GM06990 (cell line): Measurements from ENCODE around the gene CWC25.

Experiments used
- DNase-seq: peaks from one replicate; pipeline ENCODE4 v3.0.0-alpha.2; 2011; ENCODE audit not compliant: insufficient read length; ENCODE audit errors: extremely low read depth
- H3K27me3 ChIP-seq: replicated peaks from 2 replicates; pipeline ENCODE4 v1.6.0; 2011; ENCODE audit warnings: low read length; ENCODE audit not compliant: control insufficient read depth, insufficient read depth
- H3K36me3 ChIP-seq: 2 replicates; pipeline ENCODE4 v1.5.1; 2011; ENCODE audit warnings: low read length; ENCODE audit not compliant: control insufficient read depth, insufficient read depth
- H3K4me3 ChIP-seq: replicated peaks from 2 replicates; pipeline ENCODE4 v1.5.1; 2011; ENCODE audit warnings: low read depth, mild to moderate bottlenecking, control low read depth, low read length
- TF ChIP-seq, protein P1 (sequence below): IDR thresholded peaks from 2 replicates; pipeline ENCODE4 v1.5.1; 2011; ENCODE audit warnings: low read length, control low read depth, mild to moderate bottlenecking, inconsistent platforms; ENCODE audit not compliant: insufficient read depth, poor library complexity, severe bottlenecking

Gene CWC25

DNA sequence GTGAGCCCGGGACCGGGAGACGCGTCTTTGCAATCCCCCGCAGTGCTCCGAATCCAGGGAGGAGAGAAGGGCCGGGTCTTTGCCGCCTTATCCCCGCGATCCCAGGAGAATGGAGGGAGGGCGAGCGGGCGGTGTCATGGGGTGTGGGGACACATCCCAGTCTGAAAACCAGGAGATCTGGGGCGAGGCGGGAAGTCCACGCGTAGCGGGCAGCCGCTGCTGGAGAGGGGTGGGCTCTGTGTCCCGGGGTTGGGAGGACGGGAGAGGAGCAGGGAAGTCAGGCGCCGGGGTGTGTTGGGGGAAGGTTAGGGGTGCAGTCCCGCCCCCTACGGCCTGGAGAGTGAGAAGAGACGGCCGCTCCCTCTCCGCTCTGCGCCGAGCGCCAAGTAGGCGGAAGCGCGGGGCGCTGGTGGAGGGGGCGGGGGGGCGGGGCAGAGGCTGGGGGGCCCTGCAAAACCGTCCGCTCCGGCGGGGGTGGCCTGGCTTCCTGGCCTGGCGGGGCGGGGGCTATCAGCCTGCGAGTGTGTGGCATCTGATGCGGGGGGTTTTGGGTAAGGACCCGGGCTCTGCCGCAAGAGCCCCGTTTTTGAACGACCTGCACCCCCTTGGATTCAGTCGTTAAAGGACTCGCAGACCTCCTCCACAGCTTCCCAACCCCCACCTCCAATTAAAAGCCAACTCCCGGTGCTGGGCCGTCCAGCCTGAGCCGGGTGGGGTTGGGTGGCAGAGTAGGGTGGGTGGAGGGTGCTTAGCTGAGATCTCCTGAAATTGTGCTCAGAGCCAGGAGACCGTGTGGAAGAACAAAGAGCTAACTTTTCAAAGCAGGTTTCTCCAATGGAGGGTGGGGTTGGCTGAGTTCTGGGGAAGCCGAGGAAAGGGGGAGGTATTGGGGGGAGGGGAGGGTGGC is 45.4 kb upstream of the CWC25 start:
- DNase-seq = peak; percentile 71
- TF ChIP-seq, protein P1, sequence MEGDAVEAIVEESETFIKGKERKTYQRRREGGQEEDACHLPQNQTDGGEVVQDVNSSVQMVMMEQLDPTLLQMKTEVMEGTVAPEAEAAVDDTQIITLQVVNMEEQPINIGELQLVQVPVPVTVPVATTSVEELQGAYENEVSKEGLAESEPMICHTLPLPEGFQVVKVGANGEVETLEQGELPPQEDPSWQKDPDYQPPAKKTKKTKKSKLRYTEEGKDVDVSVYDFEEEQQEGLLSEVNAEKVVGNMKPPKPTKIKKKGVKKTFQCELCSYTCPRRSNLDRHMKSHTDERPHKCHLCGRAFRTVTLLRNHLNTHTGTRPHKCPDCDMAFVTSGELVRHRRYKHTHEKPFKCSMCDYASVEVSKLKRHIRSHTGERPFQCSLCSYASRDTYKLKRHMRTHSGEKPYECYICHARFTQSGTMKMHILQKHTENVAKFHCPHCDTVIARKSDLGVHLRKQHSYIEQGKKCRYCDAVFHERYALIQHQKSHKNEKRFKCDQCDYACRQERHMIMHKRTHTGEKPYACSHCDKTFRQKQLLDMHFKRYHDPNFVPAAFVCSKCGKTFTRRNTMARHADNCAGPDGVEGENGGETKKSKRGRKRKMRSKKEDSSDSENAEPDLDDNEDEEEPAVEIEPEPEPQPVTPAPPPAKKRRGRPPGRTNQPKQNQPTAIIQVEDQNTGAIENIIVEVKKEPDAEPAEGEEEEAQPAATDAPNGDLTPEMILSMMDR = no peak
- H3K36me3 ChIP-seq = peaks cover 8% of the 10 kb centered on the region

DNA sequence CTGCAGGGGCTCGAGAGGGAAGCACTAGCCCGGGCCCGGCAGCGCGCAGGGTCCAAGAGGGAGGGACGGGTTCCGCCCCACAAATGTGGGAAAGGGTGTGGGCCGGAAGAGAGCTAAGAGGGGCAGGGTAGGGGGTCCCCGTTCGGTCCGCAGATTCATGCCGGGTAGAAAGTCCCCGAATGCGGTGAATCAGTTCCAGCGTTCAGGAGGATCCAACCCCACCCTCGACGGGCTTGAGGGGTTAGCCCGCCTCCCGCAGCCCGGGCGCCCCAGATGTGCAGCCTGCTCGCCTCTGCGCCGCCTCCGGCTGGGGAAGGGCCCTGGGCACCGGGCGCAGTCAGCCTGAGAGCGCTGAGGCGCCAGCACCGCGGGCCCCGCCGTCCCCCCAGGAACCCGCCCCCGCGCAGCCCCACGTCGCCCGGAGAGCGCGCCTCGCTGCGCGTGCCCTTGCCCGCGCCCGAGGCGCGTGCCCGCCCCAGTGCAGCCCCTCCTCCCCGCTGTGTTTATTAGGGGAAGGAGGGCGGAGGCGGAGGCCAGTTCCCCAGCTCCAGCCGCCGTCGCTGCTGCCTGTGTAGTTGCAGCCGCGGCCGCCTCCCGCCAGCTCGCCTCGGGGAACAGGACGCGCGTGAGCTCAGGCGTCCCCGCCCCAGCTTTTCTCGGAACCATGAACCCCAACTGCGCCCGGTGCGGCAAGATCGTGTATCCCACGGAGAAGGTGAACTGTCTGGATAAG is 44.6 kb upstream of the CWC25 start, which contains the start of gene LASP1:
TSS of gene LASP1 (plus strand) at position 533 of the 733 bp plus-strand sequence. CDS start at position 665, 132 bp downstream.
- peaks cover 8% of the 10 kb centered on the region for H3K36me3 ChIP-seq
- peak; percentile 95 for DNase-seq
- H3K4me3 ChIP-seq = peak within 1 kb of the TSS; percentile 98
- H3K27me3 ChIP-seq = no peaks in the 10 kb centered on the region
- TF ChIP-seq, protein P1 = no peak

More for the DNA sequence above, 45.4 kb upstream of the CWC25 start:
- H3K27me3 ChIP-seq = no peaks in the 10 kb centered on the region
- peak overlapping the region; percentile 98 for H3K4me3 ChIP-seq

DNA sequence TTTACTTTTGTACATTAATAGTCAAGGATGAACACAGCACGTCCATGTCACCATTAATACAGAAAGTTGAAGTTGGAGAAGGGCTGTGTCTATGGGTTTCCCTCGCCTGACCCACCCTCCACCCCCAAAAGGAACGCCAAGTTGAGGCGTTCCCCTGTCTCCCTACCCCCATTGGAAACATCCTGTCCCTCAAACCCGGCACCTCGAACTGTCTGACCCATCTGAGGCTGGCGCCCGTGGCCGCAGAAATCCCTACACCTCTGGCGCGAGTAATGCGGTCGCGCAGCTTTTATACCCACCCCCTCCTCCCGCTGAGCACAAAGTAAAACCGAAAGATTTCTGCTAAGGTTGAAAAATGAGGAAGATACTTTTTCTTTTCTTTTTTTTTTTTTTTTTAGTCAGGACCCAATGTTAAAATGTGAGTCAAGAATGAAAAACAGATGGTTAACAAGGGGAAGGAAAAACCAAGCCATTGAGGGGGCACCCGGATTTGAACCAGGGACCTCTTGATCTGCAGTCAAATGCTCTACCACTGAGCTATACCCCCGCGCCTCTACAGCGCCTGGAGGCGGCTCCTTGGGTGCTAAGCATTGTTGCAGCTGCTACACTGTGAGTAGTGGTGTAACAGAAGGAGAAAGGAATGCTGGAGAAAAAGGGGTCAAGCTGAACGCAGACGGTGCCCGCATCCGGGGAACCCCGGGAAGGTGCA is 43.9 kb upstream of the CWC25 start:
- Histone ChIP-seq H3K36me3 (peaks cover 5% of the 10 kb centered on the region), H3K4me3 (peak overlapping the region; percentile 98), H3K27me3 (no peaks in the 10 kb centered on the region)
- peak; percentile 87 for DNase-seq
- TF ChIP-seq, protein P1 = peak; percentile 33

DNA sequence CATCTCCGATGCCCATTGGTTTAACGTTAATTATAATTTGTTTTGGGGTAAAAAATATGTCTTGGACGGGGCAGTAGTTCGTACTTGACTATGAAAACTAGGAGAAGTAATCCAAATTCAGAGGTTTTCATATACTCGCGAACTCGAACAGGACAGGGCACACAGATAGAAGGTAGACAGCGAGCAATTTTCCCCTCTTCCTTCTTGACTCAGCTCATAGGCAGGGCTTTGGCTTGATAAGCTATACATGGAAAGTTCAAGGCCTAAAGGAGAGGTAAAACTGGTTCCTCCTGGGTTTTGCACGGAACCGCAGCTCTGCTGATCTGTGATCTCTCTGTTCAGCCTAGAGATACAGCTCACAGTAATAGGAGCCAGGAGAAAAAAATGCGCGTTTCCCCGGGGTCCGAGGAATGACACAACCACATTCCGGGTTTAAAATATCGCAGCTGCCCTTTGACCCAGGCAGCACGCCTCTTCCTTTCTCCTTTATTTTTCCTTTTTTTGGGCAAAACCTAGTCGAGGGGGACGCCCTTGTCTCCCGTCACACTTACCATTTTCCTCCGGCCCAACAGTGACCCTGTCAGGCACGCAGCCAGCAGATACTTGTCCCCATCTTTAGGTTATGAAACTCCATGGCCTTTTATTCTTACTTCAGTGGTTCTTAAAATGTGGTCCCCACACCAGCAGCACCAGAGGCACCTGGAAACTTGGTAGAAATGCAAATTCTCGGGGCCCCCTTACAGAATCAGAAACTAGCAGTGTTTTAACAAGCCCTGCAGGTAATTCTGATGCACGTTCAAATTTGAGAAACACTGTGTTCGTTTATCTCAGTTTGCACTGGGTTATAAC is 43.1 kb upstream of the CWC25 start:
- TF ChIP-seq, protein P1 = no peak
- no peaks in the 10 kb centered on the region for H3K27me3 ChIP-seq
- DNase-seq = peak; percentile 55
- H3K36me3 ChIP-seq = peaks cover 1% of the 10 kb centered on the region; the same call in 1 of the 2 replicates
- H3K4me3 ChIP-seq = peak overlapping the region; percentile 98
